HEK293T (cell line): Measurements from ENCODE around the gene RPL13A.
A peak's percentile ranks its signal among the peaks of the same experiment; 100 is the strongest.

Experiments
- CTCF ChIA-PET: fragments of 350-600 bp; formaldehyde crosslinking; extraction: SDS; loops from one replicate; lab custom pipeline; 2021; ENCODE audit warnings: antibody characterized with exemption, inconsistent platforms; lab: Yijun Ruan, JAX
- POLR2A ChIA-PET: fragments of 350-600 bp; formaldehyde crosslinking; extraction: SDS; loops from one replicate; lab custom pipeline; 2020; ENCODE audit warnings: antibody characterized with exemption, inconsistent platforms; lab: Yijun Ruan, JAX
- DNase-seq: peaks from one replicate; pipeline ENCODE4 v3.0.0; 2012; ENCODE audit warnings: mixed read lengths; ENCODE audit errors: extremely low spot score
- ARNT ChIP-seq: fragments of 450-650 bp; IDR thresholded peaks from 2 replicates; pipeline ENCODE4 v1.6.1; 2017; ENCODE audit warnings: mild to moderate bottlenecking
- BHLHE40 ChIP-seq: fragments of 450-650 bp; IDR thresholded peaks from 2 replicates; pipeline ENCODE4 v1.6.1; 2016; ENCODE audit warnings: mild to moderate bottlenecking, moderate library complexity, borderline replicate concordance
- CTBP1 ChIP-seq: fragments of 450-650 bp; IDR thresholded peaks from 2 replicates; pipeline ENCODE4 v1.6.1; 2016; ENCODE audit warnings: borderline replicate concordance
- ELF4 ChIP-seq: fragments of 450-650 bp; IDR thresholded peaks from 2 replicates; pipeline ENCODE4 v1.6.1; 2017; ENCODE audit warnings: antibody characterized with exemption
- FOXA1 ChIP-seq: fragments of 450-650 bp; IDR thresholded peaks from 2 replicates; pipeline ENCODE4 v1.6.1; 2016; ENCODE audit warnings: mild to moderate bottlenecking
- FOXK2 ChIP-seq: fragments of 450-650 bp; IDR thresholded peaks from 2 replicates; pipeline ENCODE4 v1.6.1; 2016; ENCODE audit warnings: mild to moderate bottlenecking
- FOXM1 ChIP-seq: fragments of 450-650 bp; IDR thresholded peaks from 2 replicates; pipeline ENCODE4 v1.6.1; 2017; ENCODE audit warnings: mild to moderate bottlenecking, borderline replicate concordance
- HDGF ChIP-seq: fragments of 450-650 bp; IDR thresholded peaks from 2 replicates; pipeline ENCODE4 v1.6.1; 2017; ENCODE audit warnings: antibody characterized with exemption, borderline replicate concordance
- L3MBTL2 ChIP-seq: fragments of 450-650 bp; conservative IDR thresholded peaks from 2 replicates; pipeline ENCODE4 v1.6.1; 2016; ENCODE audit warnings: mild to moderate bottlenecking
- LEF1 ChIP-seq: fragments of 450-650 bp; IDR thresholded peaks from 2 replicates; pipeline ENCODE4 v1.6.1; 2017; ENCODE audit warnings: mild to moderate bottlenecking, borderline replicate concordance
- NFRKB ChIP-seq: fragments of 450-650 bp; IDR thresholded peaks from 2 replicates; pipeline ENCODE4 v1.6.1; 2016; ENCODE audit warnings: mild to moderate bottlenecking, moderate library complexity
- SP1 ChIP-seq: fragments of 450-650 bp; IDR thresholded peaks from 2 replicates; pipeline ENCODE4 v1.6.1; 2017
- SUZ12 ChIP-seq: fragments of 450-650 bp; IDR thresholded peaks from 2 replicates; pipeline ENCODE4 v1.6.1; 2016; ENCODE audit warnings: mild to moderate bottlenecking
- TARDBP ChIP-seq: fragments of 450-650 bp; IDR thresholded peaks from 2 replicates; pipeline ENCODE4 v1.6.1; 2016
- ZNF384 ChIP-seq: fragments of 450-650 bp; IDR thresholded peaks from 2 replicates; pipeline ENCODE4 v1.6.1; 2016
- TF ChIP-seq, protein P1 (sequence below): fragments of 450-650 bp; IDR thresholded peaks from 2 replicates; pipeline ENCODE4 v1.6.1; 2016

The RPL13A gene

DNA sequence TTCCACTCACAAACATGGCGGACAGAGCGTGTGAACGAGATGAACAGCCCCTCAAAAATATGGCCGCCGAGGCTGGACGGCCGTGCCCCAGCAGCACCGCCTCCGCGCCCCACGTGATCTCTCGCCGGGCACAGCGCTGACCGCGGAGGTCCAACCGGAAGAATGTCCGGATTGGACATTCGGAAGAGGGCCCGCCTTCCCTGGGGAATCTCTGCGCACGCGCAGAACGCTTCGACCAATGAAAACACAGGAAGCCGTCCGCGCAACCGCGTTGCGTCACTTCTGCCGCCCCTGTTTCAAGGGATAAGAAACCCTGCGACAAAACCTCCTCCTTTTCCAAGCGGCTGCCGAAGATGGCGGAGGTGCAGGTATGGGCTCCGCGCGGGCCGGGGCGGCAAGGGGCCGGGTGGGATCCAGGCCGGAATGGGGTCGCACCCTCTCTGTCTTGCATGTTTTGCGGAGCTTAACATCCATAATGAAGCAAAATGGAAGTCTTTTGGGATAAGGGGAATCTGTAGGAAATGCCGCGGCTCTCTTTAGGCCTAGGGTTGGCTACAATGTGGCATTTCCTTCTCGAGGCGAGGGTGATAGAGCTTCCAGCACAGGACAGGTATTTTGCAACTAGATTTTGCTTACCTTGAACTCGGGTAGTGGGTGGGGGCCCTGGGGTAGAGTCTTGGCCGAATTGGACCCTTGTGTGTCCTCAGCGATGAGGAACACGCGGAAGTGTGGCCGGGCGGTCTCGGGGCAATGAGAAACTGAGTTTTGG lies at the start of gene RPL13A:
Gene RPL13A, plus strand, starts transcription at position 332 of the 769 bp plus-strand sequence. Its CDS starts 22 bp downstream, at position 354.
- DNase-seq, result peak; percentile 98
- ChIA-PET POLR2A (interaction anchor here (1.1 to 1.9 kb wide), 5 partner anchors 8 to 153 kb away, joined by 3 to 15 read pairs (median 7); partner anchors contain the start of genes ALDH16A1, RPS11 and RRAS), CTCF (no interaction called here)
- TF ChIP-seq SP1 (no peak), ARNT (no peak), TARDBP (no peak; the same call in 1 of the 2 replicates), ELF4 (peak; percentile 94), CTBP1 (no peak), NFRKB (peak; percentile 80), FOXK2 (no peak), FOXA1 (no peak), FOXM1 (no peak), HDGF (no peak), LEF1 (no peak)
- TF ChIP-seq, protein P1, sequence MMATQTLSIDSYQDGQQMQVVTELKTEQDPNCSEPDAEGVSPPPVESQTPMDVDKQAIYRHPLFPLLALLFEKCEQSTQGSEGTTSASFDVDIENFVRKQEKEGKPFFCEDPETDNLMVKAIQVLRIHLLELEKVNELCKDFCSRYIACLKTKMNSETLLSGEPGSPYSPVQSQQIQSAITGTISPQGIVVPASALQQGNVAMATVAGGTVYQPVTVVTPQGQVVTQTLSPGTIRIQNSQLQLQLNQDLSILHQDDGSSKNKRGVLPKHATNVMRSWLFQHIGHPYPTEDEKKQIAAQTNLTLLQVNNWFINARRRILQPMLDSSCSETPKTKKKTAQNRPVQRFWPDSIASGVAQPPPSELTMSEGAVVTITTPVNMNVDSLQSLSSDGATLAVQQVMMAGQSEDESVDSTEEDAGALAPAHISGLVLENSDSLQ, result no peak

DNA sequence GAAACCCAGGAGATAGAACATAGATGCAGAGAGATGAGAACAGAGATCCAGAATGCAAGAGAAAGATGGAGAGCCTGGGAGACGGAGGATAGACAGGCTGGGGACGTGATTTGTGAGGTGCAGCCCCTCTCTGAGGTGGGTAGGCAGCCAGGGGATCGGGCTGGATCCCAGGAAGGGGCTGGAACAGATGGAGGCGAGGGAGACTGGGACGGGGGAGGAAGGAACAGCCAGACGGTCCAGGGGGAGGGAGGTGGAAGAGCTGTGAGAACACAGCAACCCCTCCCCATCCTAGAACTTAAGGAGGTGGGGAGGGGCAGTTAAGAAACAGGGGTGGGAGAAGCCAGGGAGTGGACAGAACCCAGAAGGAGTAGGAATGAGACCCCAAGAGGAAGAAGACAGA lies 49.1 kb upstream of the RPL13A start:
- POLR2A ChIA-PET, result interaction anchor here (1.4 kb wide), 1 partner anchor 14 kb away, joined by 3 read pairs; the partner anchor contains the start of gene PIH1D1
- DNase-seq, result no peak
- TF ChIP-seq, protein P1, result no peak
- TF ChIP-seq BHLHE40 (no peak), FOXK2 (no peak), FOXM1 (no peak), FOXA1 (no peak), L3MBTL2 (no peak), ELF4 (no peak), LEF1 (no peak), CTBP1 (no peak), SUZ12 (no peak), SP1 (no peak), ARNT (no peak), ZNF384 (no peak), NFRKB (no peak)
- CTCF ChIA-PET, result no interaction called here

DNA sequence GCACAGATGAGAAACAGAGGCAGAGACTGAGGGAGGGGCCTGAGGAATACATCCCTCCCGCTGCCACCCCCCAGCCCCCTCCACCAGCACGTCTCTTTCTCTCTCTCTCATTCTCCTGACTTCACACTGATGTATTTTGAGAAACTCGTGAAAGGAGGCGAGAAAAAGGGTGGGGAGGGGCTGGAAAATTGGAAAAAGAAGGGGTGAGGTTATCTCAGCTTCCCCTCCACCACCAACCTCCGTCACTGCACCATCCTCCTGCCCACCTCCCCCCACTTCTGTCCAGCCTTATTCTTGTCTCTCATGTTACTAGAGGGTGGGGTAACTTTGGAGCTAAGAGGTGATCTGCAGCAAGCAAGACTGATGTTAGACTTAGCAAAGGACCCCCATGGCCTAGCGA lies 47.6 kb upstream of the RPL13A start:
- no peak for DNase-seq
- no peak for TF ChIP-seq CTBP1
- TF ChIP-seq ELF4, result no peak
- no peak for TF ChIP-seq BHLHE40
- TF ChIP-seq FOXM1, result no peak
- no peak for TF ChIP-seq FOXA1
- no peak for TF ChIP-seq SUZ12
- TF ChIP-seq TARDBP, result no peak
- no peak for TF ChIP-seq NFRKB
- no peak for TF ChIP-seq HDGF
- TF ChIP-seq L3MBTL2, result no peak
- TF ChIP-seq, protein P1, result no peak
- no peak for TF ChIP-seq LEF1
- no peak for TF ChIP-seq SP1
- no peak for TF ChIP-seq FOXK2
- no peak for TF ChIP-seq ARNT
- no peak for TF ChIP-seq ZNF384
- CTCF ChIA-PET, result no interaction called here
- POLR2A ChIA-PET, result interaction anchor here (0.9 to 1.7 kb wide), 3 partner anchors 13 to 56 kb away, joined by 3 to 7 read pairs (median 3); partner anchors contain the start of gene ALDH16A1

DNA sequence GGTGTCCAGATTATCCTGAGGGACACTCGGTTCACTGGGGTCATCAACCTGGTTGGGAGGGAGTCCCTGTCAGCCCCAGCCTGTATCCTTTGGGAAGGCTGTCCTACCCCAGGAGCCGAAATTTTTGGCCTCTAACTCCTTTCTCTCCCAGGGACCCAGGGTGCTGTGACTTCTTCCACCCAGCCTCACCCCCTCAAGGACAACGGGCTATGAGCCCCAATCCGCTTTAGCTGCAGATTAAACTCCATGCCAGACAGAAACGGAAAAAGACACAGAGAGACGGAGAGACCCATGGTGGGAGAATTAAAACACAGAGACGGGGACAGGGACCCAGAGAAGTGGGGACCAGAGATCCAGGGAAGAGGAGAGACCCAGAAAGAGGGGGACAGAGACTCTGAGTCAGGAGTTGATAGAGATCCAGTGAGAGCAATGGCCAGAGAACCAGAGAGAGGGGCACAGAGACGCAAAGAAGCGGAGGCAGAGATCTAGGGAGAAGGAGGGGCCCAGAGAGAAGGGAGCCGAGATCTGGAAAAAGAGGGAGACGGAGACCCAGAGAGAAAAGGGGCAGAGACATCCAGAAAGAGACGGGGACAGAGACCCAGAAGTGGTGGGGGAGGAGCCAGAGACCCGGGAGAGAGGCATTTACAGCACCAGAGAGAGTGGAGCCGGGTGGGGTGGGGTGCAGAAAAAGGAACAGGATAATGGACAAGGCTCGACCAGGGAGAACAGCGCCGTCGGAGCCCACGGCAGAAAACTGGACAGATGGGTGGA lies 46.8 kb upstream of the RPL13A start:
- TF ChIP-seq, protein P1, result no peak
- TF ChIP-seq LEF1, result no peak
- no peak for TF ChIP-seq ZNF384
- TF ChIP-seq ELF4, result no peak
- TF ChIP-seq FOXM1, result no peak
- no peak for TF ChIP-seq TARDBP
- TF ChIP-seq NFRKB, result no peak
- TF ChIP-seq FOXA1, result no peak
- no peak for TF ChIP-seq CTBP1
- no peak for TF ChIP-seq SUZ12
- ChIA-PET CTCF (interaction anchor here (1.0 kb wide), 1 partner anchor 49 kb away, joined by 3 read pairs; no protein-coding TSS in a partner anchor), POLR2A (interaction anchor here (0.9 to 3.1 kb wide), 4 partner anchors 11 to 55 kb away, joined by 3 to 20 read pairs (median 6); partner anchors contain the start of genes ALDH16A1 and PIH1D1)
- DNase-seq, result no peak
